ENCODE results near the gene WDR83. TPM values are rescaled to one million over a fixed set of nuclear protein-coding genes. Genes with fewer than 3 reads are reported as not detected.
A peak's percentile ranks its signal among the peaks of the same experiment; 100 is the strongest.

The WDR83 gene
- total RNA-seq, 4 donors from 2014 or later: 1.5 to 24.7 (median 8.5) TPM

GRCh38 chr19:12689581-12690216 lies 23.1 kb downstream of the WDR83 start:
- H3K27ac ChIP-seq: no peak overlapping the region
- DNase-seq: no peak
- intact Hi-C loops (cut with DNase I; ENCODE audit: low total_unique reads): no loop called here
- no peak for TF ChIP-seq POLR2A (IDR thresholded peaks at IDR 0.05)
- TF ChIP-seq, protein P1, sequence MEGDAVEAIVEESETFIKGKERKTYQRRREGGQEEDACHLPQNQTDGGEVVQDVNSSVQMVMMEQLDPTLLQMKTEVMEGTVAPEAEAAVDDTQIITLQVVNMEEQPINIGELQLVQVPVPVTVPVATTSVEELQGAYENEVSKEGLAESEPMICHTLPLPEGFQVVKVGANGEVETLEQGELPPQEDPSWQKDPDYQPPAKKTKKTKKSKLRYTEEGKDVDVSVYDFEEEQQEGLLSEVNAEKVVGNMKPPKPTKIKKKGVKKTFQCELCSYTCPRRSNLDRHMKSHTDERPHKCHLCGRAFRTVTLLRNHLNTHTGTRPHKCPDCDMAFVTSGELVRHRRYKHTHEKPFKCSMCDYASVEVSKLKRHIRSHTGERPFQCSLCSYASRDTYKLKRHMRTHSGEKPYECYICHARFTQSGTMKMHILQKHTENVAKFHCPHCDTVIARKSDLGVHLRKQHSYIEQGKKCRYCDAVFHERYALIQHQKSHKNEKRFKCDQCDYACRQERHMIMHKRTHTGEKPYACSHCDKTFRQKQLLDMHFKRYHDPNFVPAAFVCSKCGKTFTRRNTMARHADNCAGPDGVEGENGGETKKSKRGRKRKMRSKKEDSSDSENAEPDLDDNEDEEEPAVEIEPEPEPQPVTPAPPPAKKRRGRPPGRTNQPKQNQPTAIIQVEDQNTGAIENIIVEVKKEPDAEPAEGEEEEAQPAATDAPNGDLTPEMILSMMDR (IDR thresholded peaks at IDR 0.05): no peak
- no peaks in the 10 kb centered on the region for H3K27me3 ChIP-seq
- no peak overlapping the region for H3K4me3 ChIP-seq
- no peaks in the 10 kb centered on the region for H3K4me1 ChIP-seq
- no peaks in the 10 kb centered on the region for H3K36me3 ChIP-seq
- H3K9me3 ChIP-seq: no peaks in the 10 kb centered on the region

DNA sequence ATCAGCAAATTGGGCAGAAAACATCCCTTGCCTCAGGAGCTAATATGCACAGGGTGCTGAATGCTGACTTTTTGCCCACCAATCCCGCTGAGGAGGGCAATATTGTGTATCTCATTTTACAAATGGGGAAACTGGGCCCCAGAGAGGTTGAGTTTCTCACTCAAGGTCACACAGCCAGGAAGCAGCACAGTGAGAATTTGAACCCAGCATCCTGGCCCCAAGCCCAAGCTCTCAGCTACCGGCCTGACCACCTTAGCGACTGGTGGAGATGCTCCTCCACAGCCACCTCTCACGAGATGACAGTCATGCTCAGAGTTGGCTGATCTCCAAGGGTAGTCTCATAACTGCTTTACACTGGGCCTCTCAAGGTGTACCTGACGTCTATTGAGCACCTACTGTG lies 26.4 kb downstream of the WDR83 start:
- DNase-seq: no peak
- no peaks in the 10 kb centered on the region for H3K36me3 ChIP-seq
- H3K9me3 ChIP-seq: no peaks in the 10 kb centered on the region
- peaks cover 0 to 7% of the 10 kb centered on the region in 2 donors for H3K4me1 ChIP-seq
- H3K27me3 ChIP-seq: no peaks in the 10 kb centered on the region
- no peak for TF ChIP-seq POLR2A (IDR thresholded peaks at IDR 0.05)
- TF ChIP-seq, protein P1 (IDR thresholded peaks at IDR 0.05): no peak
- no peak overlapping the region for H3K4me3 ChIP-seq
- intact Hi-C loops (cut with DNase I; ENCODE audit: low total_unique reads): no loop called here
- no peak overlapping the region for H3K27ac ChIP-seq

DNA sequence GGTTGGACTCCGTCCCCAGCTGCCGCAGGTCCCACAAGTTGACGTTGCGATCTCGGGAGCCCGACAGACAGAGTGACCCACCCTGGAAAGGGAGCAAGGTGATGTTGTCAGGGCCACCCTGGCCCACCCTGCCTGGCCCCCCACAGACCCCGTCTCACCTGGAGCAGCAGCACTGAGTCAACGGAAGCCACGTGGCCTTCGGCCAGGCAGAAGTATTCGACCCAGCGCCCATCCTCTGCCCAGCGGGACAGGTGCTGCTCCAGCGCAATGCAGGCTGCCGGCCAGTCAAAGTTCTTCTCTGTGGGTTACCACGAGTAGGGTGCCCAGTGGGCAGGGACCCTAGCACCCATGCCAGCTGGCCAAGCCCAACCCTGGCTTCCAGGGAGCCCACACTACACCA lies 28.0 kb downstream of the WDR83 start:
- Histone ChIP-seq H3K4me3 (no peak overlapping the region), H3K36me3 (no peaks in the 10 kb centered on the region), H3K9me3 (no peaks in the 10 kb centered on the region), H3K27me3 (no peaks in the 10 kb centered on the region), H3K4me1 (peaks cover 0 to 7% of the 10 kb centered on the region in 2 donors), H3K27ac (no peak overlapping the region)
- intact Hi-C loops (cut with DNase I; ENCODE audit: low total_unique reads): no loop called here
- DNase-seq: no peak
- TF ChIP-seq POLR2A (IDR thresholded peaks at IDR 0.05): no peak
- TF ChIP-seq, protein P1 (IDR thresholded peaks at IDR 0.05): no peak

DNA sequence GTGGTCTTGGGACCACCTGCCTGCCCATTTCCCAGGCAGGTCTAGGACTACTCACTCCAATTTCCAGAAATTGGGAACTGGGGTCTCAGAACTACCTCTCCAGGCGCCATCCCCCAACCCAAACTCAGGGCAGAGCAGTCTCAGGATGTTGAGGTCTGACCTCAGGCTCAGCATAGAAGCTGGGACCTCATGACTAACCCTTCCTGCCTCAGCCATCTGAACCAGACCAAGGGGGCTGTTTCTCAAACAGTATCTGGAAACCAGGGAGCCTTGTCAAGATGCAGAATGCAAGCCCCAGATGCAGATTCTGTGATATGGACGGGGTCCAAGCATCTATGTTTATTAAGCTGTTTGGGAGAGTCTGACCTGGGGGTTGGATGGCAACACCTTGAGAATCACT lies 28.5 kb downstream of the WDR83 start:
- TF ChIP-seq, protein P1 (IDR thresholded peaks at IDR 0.05): no peak
- no peak for TF ChIP-seq POLR2A (IDR thresholded peaks at IDR 0.05)
- intact Hi-C loops (cut with DNase I; ENCODE audit: low total_unique reads): no loop called here
- no peaks in the 10 kb centered on the region for H3K36me3 ChIP-seq

DNA sequence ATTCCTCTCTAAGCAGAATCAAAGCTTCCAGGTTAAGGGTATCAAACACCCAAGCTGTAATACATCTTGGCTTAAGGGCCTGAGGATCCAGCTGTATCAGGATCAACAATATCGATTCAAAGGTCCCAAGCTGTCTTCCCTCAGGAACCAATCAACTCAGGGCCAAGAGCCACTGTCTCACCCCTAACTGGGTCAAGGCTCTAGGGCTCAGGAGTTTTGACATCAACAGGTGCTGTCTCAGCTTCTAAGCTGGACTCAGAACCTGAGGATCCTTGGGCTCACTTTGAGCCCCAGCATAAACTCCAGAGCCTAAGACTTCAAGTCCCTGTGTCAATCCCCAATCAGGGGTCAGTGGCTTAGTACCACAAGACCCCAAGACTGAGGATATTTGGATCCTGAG lies 28.9 kb downstream of the WDR83 start:
- Histone ChIP-seq H3K4me1 (peaks cover 0 to 7% of the 10 kb centered on the region in 2 donors), H3K4me3 (peak overlapping the region in 1 of 2 donors; percentile 79), H3K36me3 (no peaks in the 10 kb centered on the region), H3K9me3 (no peaks in the 10 kb centered on the region), H3K27me3 (no peaks in the 10 kb centered on the region), H3K27ac (no peak overlapping the region)
- no peak for DNase-seq
- TF ChIP-seq, protein P1 (IDR thresholded peaks at IDR 0.05): no peak
- TF ChIP-seq POLR2A (IDR thresholded peaks at IDR 0.05): no peak
- intact Hi-C loops (cut with DNase I; ENCODE audit: low total_unique reads): no loop called here

More for the DNA sequence above, 28.5 kb downstream of the WDR83 start:
- peaks cover 0 to 7% of the 10 kb centered on the region in 2 donors for H3K4me1 ChIP-seq
- H3K4me3 ChIP-seq: no peak overlapping the region
- no peaks in the 10 kb centered on the region for H3K27me3 ChIP-seq
- no peak for DNase-seq
- no peaks in the 10 kb centered on the region for H3K9me3 ChIP-seq
- H3K27ac ChIP-seq: no peak overlapping the region

All from uterus (tissue), 4 donors.